Fibroblast of skin of scalp (primary cell): Measurements from ENCODE around the gene CRTC2.
A peak's percentile ranks its signal among the peaks of the same experiment; 100 is the strongest.

Experiments
- DNase-seq: peaks from one replicate; pipeline ENCODE4 v3.0.0-alpha.2; 2013

Gene CRTC2

GRCh38 chr1:153973071-153973470 lies 14.7 kb upstream of the CRTC2 start:
- DNase-seq = no peak

- DNase-seq = no peak
These were observed 11.9 kb upstream of the CRTC2 start for GRCh38 chr1:153970346-153970745.

GRCh38 chr1:153968972-153969371 lies 10.6 kb upstream of the CRTC2 start:
- no peak for DNase-seq

GRCh38 chr1:153968408-153968807 lies 10.0 kb upstream of the CRTC2 start:
- no peak for DNase-seq

- DNase-seq = no peak
These were observed 9.6 kb upstream of the CRTC2 start for GRCh38 chr1:153968000-153968363.

- peak; percentile 97 for DNase-seq
These were observed 8.9 kb upstream of the CRTC2 start, which contains the start of gene CREB3L4 for GRCh38 chr1:153967107-153967999. TSS of gene CREB3L4 (plus strand) at chr1:153967902. CDS start at chr1:153968526, 624 bp downstream.

- DNase-seq = no peak
These were observed 5.5 kb upstream of the CRTC2 start for GRCh38 chr1:153963850-153964331.

- DNase-seq = peak; percentile 96
These were observed 4.8 kb upstream of the CRTC2 start, which contains the start of gene SLC39A1 for GRCh38 chr1:153963030-153963849. TSS of gene SLC39A1 (minus strand) at chr1:153963537. CDS start at chr1:153962715, 822 bp downstream.

GRCh38 chr1:153962088-153963029 lies 3.9 kb upstream of the CRTC2 start:
- DNase-seq = peak; percentile 48

- no peak for DNase-seq
These were observed 3.0 kb upstream of the CRTC2 start for GRCh38 chr1:153961421-153961820.

- DNase-seq = no peak
These were observed 1.8 kb upstream of the CRTC2 start for GRCh38 chr1:153960206-153960605.

- no peak for DNase-seq
These were observed 1.0 kb upstream of the CRTC2 start for GRCh38 chr1:153959454-153959853.

- no peak for DNase-seq
These were observed 499 bp upstream of the CRTC2 start for GRCh38 chr1:153958961-153959260.

GRCh38 chr1:153957744-153958110 lies 685 bp downstream of the CRTC2 start:
- no peak for DNase-seq

GRCh38 chr1:153956997-153957715 lies 1.3 kb downstream of the CRTC2 start:
- DNase-seq = no peak

GRCh38 chr1:153954826-153955225 lies 3.6 kb downstream of the CRTC2 start:
- no peak for DNase-seq

- no peak for DNase-seq
These were observed 4.5 kb downstream of the CRTC2 start for GRCh38 chr1:153953859-153954365.

GRCh38 chr1:153951801-153952200 lies 6.6 kb downstream of the CRTC2 start:
- DNase-seq = no peak

GRCh38 chr1:153951183-153951582 lies 7.2 kb downstream of the CRTC2 start:
- no peak for DNase-seq

- DNase-seq = peak; percentile 77
These were observed 11.7 kb downstream of the CRTC2 start, which contains the start of gene DENND4B for GRCh38 chr1:153946622-153947241. TSS of gene DENND4B (minus strand) at chr1:153946718. CDS start at chr1:153944374, 2,344 bp downstream.
